Right ventricle myocardium inferior (tissue), 1 donor: ENCODE results near the gene CFAP97D1. TPM values are rescaled to one million over a fixed set of nuclear protein-coding genes. Genes with fewer than 3 reads are reported as not detected.

Source experiments
- ATAC-seq: fragments of 200-7000 bp; cut with Tn5 transposase; one replicate; pipeline ENCODE4 v1.9.1; 2020; ENCODE audit warnings: mild to moderate bottlenecking, moderate library complexity
- DNase-seq: peaks from one replicate; pipeline ENCODE4 v3.0.0; 2021; ENCODE audit errors: missing footprints
- intact Hi-C: fragments of 100-400 bp; cut with DNase I; formaldehyde crosslinking; loops from one replicate; pipeline ENCODE4 v1.11.0; 2022
- total RNA-seq: library from RNA; stranded (reverse); fragmentation: NEBNext Ultra II Directional; extraction: Animal tissue kit (Norgen Biotek cat#: 25700); gene quantifications from one replicate; pipeline ENCODE4 v1.2.1, GENCODE V29; 2021
- donor health status: DM: no; HTN: yes; CAD: no; lungs with severe emphysema.

CFAP97D1 gene
- total RNA-seq, 1 donor from 2014 or later = not detected

DNA sequence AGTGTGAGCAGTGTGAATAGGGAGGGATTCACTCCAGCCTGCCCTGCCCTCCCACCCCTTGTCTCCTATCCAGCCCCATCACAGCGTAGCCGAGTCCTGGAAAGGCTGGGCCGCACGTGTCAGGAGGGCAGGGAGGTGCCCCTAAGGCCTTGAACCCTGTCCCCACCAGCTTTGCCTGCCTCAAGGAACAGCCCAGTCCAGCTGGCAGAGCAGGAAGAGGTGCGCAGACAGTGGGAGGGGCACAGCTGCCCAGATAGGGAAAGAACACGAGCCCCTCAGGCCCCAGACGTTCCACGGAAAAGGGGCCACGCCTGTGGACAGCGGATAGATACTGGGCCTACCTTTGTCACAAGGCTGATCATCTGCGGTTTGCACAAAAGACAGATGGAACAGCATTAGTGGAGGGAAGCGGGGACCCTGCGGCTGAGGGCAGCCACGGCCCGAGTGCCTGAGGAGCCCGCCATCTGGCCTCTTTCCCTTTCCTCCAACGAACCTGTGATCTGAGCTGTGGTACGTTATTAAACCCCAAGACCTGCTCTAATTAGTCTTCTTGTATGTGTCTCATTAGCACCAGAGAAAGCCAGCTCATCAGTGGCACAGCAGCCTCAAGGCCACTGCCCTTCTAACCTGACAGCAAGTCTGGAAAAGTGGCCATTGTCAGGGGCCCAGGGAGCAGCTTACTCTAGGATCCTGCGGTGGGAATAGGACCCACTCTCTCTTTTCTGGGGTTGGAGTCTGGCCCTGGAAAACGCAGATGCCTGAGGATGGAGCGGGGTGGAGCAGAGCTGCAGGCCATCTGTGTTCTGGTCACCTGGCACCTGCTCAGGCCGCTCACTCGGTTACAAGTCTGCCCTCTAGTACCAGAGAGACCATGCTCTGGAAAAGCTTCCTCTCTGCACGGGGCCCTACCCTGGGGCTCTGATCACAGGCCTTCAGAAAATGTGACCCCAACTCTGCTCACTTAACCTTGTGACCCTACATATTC, 36.4 kb downstream of the CFAP97D1 start:
- DNase-seq = no peak
- intact Hi-C loops = no loop called here
- ATAC-seq = no peak

DNA sequence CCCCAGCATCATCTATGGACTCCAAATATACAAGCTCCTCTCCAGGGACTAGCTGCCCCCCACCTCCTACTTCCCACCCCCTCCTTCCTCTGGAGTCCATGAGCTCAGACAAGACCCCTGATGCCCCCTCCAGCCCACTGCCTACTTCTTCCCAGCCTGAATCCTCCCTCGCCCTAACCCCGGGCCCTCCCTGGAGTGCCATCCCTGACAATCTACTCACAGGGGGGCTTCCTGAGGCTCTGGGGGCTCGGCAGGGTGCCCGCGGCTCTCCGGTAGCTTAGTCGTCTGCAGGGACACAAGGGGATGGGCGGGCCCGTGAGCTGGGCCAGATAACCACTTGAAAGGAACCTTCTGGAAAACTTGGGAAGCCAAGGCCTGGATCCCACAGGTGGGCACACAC, 37.6 kb downstream of the CFAP97D1 start:
- ATAC-seq = no peak
- intact Hi-C loops = no loop called here
- DNase-seq = no peak

DNA sequence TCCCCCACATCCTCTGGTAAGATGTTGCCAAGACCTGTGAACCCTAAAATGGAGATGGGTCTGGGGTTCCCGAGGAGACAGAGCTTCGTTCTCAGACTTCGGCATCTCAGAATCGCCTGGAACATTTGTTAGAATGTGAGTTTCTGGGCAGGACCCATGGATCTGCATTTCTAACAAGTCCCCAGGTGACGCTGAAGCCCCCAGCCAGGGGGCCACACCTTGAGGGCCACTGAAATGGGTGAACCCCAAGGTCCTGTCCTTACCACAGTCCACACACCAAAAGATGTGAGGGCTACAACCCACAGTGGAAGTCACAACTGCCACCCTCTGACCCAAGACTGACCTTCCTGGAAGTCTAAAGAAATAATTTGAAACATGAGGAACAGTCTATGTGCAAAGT, 38.7 kb downstream of the CFAP97D1 start:
- DNase-seq (peak; percentile 46), ATAC-seq (no peak)
- intact Hi-C loops = no loop called here

DNA sequence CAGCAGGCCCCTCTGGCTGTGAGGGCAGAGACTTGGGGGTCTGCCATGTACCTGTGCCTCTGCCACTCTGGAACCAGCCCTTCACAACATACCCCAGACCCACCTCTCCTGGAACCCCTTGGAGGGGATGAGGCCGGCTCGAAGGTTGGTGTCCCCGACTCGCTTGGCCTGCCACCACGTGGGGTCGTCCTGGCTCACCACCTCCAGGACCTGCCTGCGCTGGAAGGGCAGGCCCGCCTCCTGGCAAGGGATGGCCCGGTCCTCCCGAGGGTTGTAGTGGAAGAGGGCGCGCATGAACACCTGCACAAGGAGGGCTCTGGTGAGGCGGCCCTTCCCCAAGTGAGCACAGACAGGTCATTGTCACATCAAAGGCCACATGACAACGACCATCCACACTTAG, 40.5 kb downstream of the CFAP97D1 start:
- ATAC-seq (no peak), DNase-seq (no peak)
- intact Hi-C loops = no loop called here

DNA sequence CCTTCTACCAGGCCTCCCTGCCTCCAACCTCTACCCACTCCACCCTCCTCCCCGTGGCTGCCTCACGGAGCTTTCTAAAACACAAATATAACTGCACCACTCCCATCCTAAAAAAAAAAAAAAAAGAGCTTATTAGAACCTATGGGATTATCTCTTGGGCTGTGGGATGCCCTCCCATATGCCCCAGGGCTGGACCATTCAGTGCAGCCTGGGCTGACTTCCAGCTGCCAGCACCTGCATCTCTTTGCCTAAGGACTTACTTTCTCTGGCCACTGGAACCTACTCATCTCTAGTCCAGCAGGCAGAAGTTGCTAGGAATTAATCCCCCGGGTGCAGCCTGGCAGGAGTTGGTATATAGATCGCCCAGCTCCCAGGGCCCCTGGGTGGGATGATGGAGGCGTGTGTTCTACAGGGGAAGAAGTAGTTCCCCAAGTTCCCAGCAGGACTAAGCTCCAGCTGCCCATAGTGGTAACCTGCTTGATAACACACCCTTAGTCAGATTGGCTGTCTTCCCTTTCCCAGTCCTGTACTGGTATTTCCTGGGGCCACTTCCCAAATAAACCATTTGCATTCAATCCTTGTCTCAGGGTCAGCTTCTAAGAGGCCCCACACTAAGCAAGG, 42.4 kb downstream of the CFAP97D1 start:
- peak; percentile 19 for ATAC-seq
- DNase-seq = no peak
- intact Hi-C loops = no loop called here

DNA sequence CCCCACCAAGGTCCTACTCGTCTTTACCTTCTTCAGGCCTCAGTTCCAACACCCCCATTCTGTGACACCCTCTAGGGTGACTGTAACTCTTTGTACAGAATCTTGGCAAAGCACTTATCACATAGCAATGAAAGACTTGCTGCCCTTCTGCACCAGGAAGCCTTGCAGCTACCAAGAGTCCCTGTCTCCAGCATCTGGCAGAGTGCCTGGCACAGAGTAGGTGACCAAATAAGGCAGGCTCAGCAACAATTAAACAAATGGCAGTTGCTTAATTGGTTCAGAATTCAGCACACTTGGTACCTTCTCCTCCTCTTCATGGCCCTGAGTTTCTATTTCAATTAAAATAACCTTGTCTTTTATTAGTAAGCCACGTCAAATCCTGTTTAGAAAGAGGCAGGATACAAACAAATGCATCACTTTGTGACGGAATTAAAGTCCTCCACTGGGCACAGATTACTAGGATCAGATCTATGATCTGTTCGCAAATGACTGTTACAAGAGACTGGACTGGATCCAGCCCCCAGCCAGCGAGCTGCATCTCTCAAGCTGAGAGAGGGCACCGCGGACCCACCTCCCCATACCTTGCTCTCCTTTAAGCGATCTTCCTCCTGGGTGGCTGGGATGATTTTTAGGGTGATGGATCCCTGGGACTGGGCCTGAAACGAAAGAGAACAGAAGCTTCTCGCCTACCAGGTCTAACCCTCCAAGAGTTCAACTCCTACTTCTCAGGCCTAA, 43.3 kb downstream of the CFAP97D1 start:
- peak; percentile 77 for ATAC-seq
- intact Hi-C loops = no loop called here

DNA sequence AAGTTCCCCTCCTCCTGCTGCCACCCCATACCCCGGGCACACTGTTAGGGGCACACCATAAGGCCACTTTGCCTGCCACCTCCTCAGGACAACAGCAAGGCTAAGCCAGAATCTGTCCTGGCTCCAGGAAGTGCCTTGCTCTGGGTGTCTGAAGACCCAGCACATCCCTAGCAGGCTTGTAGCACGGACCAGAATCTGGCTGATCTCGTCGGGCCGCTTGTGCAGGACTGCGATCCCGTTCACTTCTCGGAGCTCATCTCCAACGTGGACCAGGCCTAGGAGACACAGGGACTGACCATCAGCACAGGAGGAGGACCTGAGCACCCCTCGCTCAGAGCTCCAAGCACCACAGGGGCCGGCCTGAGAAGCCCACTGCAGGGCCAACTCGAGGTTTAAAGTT, 45.3 kb downstream of the CFAP97D1 start:
- ATAC-seq = no peak
- intact Hi-C loops = no loop called here

More for the DNA sequence above, 43.3 kb downstream of the CFAP97D1 start:
- peak; percentile 78 for DNase-seq

DNA sequence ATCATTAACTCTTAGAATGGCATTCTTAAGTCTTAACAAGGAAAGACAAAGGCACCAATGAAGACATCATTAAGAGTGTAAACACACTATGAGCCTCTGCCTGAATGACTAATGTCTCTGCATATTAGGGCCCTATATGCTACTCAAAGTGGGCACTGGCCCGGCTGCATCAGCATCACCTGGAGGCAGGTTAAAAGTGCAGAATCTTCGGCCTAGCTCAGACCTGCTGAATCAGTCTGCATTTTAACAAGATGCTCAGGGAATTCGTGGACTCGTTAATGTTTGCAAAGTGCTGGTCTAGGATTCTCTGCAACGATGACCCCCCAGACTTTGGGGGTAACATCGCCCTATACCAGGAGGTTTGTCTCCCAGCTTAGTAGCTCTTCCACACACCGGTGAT, 46.0 kb downstream of the CFAP97D1 start:
- ATAC-seq (no peak), DNase-seq (no peak)
- intact Hi-C loops = no loop called here

More for the DNA sequence above, 45.3 kb downstream of the CFAP97D1 start:
- DNase-seq = no peak

DNA sequence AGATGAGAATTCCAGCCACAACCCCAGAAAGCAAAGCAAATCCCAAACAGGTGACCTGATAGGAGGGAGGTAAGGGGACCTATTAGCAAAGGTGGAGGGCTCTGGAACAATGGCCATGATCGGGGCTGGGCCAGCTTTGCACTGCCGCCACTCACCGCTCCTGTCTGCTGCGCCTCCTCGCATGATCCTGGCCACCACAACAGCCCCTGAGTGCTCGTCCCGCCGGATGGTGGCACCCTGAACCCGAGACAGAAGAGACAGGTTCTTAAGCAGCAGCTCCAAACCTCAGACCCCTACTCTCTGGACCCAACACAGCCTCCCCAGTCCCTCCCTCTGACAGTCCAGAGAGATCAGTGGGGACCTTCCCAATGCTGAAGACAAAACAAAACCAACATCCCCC, 47.4 kb downstream of the CFAP97D1 start:
- intact Hi-C loops = no loop called here
- no peak for DNase-seq
- ATAC-seq = no peak

DNA sequence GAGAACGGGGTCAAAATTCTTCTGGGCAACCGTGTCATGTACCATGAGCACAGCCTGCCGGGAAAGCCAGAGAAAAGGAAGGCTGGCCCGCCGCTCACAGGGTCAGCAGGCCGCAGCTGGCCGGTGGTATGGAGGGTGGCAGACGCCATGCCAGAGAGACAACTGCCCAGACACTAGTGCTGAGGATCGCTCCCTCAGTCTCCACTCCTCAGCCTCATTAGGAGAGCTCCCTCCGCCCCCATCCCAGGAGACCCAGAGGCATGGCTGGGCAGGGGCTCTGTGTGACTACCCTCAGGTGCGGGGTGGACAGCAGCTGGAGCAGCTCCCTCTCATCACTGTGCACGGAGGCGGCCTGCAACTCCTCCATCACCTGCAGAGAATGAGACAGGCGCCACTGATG, 49.5 kb downstream of the CFAP97D1 start:
- DNase-seq (no peak), ATAC-seq (no peak)
- intact Hi-C loops = loop anchor here (5.0 kb wide), 1 partner anchor 52 kb away; the partner anchor contains the start of gene DUSP3

DNA sequence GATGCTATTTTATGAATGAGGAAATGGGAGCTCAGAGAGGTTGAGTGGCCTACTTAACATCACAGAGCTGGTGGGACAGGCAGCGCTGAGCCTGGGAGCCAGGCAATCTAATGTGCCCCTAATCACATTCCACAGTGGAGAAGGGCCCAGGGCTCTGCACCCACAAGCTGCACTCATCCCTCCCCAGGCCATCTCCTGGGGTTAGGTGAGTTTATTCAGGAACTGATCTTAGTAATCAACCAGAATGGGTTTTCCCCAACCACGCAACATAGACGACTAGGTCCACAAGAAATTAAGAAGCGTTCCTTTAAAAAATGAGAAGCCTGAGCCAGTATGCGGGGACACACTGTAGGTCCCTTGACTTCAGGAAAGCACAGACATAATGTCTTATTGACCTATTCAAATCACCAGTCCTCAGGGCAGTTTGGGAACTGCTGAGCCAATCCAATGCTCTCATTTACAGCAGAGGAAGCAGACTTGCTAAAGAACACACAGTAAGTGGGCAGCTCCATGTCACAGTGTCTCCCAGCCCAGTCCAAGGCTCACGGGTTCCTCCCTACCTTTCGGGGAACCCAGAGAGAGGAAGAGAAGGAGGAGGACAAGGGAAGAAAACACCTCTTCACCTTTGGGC, 50.4 kb downstream of the CFAP97D1 start:
- intact Hi-C loops = loop anchor here (5.0 kb wide), 1 partner anchor 53 kb away; the partner anchor contains the start of gene DUSP3
- DNase-seq (no peak), ATAC-seq (no peak)

DNA sequence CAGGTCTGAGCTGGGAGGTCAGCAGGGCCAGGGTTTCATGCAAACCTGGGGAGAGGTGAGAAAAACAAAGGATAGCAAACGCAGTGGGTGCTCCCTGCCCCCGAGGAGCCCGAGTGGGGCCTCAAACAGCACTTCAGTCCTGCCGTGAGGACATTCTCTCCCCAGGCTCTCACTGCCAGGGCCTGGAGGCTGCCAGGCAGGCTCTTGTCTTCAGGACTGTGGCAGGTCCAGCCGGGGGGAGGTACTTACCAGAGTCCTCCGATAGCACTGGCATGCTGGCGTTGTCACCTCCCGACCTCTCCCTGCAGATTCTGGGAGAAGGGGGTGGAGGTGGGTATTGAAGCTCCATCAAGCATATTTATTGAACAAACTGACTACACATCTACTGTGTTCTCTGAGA, 51.4 kb downstream of the CFAP97D1 start:
- peak; percentile 83 for DNase-seq
- ATAC-seq = peak; percentile 80
- intact Hi-C loops = loop anchor here (5.0 kb wide), 1 partner anchor 54 kb away; the partner anchor contains the start of gene DUSP3

DNA sequence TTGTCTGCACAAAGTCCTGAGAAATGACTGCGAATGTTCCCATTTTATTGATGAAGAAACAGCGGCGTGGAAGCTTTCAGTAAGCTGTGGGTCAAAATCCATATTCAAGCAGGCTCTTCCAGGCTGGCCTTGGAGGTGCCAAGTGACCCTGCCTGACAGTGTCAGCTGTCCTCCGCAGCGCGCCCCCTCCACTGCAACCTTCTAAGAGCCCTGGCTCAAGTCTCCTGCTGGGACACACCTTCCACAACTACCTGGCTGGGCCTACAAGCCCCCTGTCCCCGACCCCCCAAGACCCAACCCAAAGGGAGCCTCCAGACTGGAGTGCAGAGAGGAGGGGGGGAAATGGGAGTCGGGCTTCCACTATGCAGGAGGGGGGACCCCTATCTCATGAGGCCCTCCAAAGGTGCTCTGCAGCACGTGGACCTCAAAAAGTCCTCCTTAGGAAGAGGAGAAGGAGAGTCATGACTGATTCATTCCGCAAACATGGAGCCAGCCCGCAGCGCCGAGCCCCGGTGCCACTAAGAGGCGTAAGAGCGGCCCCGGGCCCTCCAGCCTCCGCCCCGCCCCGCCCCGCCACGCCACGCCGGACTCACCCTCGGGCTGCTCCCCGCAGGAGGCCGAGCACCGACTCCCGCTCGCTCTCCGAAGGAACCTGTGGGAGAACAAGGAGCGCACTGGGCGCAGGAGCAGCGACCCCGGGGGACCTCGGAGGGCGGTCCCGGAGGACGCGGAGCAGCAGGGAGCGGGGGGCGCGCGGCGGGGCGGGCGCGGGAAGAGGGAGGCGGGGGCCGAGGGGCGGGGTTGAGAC, 52.1 kb downstream of the CFAP97D1 start:
- ATAC-seq = peak; percentile 55
- peak; percentile 77 for DNase-seq
- intact Hi-C loops = loop anchor here (5.0 kb wide), 1 partner anchor 55 kb away; the partner anchor contains the start of gene DUSP3

DNA sequence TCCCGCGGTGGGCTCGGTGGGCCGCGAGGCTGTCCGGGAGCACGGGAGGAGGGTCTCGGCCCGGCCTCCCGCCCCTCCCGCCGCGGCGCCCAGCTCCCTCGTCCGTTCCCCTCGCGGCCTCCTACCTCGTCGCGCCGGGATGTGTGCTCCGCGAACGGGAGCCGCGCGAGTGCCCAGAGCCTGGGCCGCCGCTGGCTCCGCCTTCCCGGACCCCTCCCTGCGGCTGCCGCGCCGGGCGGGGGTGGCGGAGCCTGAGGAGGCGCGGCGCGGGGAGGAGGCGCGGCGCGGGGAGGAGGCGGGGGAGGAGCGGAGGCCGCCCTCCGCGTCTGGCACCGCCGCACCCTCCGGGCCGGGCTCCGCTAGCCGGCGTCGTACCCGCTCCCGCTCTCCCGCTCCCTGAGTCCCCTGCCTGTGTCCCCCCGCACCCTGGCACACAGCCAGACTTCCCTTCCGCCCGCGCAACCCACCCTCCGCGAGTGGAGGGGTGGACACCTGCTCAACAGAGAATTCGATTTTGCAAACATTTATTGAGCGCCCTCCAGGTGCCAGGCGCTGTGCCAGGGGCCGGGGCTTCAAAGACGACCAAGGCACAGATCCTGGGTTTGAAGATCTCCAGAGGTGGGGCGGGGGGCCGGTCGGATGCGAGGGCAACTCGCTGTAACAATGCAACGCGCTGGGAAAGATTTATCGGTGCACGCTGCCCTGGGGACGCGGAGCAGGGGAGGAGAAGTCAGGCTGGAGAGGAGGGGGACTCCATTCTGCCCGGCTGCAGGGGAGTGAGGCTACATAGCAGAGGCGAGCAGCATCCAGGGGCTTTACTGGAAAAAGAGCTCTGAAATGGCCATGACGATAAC, 53.0 kb downstream of the CFAP97D1 start, which contains the start of gene MPP3:
Gene MPP3, minus strand, starts transcription at position 171 of the 854 bp plus-strand sequence. CDS start 1,240 bp downstream, outside the sequence.
- intact Hi-C loops = loop anchor here (5.0 kb wide), 1 partner anchor 56 kb away; the partner anchor contains the start of gene DUSP3
- ATAC-seq (peak; percentile 86), DNase-seq (peak; percentile 87)

DNA sequence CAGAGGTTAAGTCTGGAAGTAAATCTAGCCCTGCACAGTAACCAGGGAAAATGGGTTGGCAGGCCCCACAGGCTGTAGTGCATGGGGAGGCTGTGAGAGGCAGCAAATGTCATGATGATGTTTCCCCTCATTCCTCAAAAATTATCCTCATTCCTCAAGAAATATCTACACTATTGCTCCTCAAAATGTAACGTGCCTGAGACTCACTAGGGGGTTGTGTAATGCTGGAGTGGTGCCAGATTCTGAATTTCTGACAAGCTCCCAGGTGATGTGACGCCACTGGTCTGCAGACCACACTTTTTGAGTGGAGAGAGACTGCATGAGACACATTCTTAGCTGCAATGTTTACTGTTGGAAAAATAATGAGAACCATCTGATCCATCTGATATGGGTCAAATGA, 53.9 kb downstream of the CFAP97D1 start:
- no peak for ATAC-seq

More for the DNA sequence above, 53.9 kb downstream of the CFAP97D1 start:
- DNase-seq = no peak
- intact Hi-C loops = loop anchor here (5.0 kb wide), 1 partner anchor 57 kb away; the partner anchor contains the start of gene DUSP3
